ENCODE results near the gene RALA. TPM values are rescaled to one million over a fixed set of nuclear protein-coding genes. Genes with fewer than 3 reads are reported as not detected.

RALA gene
- total RNA-seq, 2 donors from 2014 or later: 22.1 to 23.7 TPM

- intact Hi-C loops (cut with DNase I): no loop called here
- peak; percentile 82 for DNase-seq (ENCODE audit: low spot score)
Observed at GRCh38 chr7:39609113-39609934, 14.0 kb upstream of the RALA start.

- intact Hi-C loops (cut with DNase I): no loop called here
Observed at GRCh38 chr7:39609935-39610263, 13.5 kb upstream of the RALA start.

GRCh38 chr7:39613577-39613976 is 9.8 kb upstream of the RALA start:
- no peak for DNase-seq (ENCODE audit: low spot score)
- intact Hi-C loops (cut with DNase I): no loop called here

More at GRCh38 chr7:39609935-39610263, 13.5 kb upstream of the RALA start:
- DNase-seq (ENCODE audit: low spot score): no peak

- no peak for DNase-seq (ENCODE audit: low spot score)
- intact Hi-C loops (cut with DNase I): no loop called here
Observed at GRCh38 chr7:39614299-39614698, 9.1 kb upstream of the RALA start.

- intact Hi-C loops (cut with DNase I): no loop called here
- DNase-seq (ENCODE audit: low spot score): no peak
Observed at GRCh38 chr7:39615350-39615975, 7.9 kb upstream of the RALA start.

- intact Hi-C loops (cut with DNase I): no loop called here
- DNase-seq (ENCODE audit: low spot score): no peak
Observed at GRCh38 chr7:39616138-39616537, 7.2 kb upstream of the RALA start.

GRCh38 chr7:39617005-39617404 is 6.4 kb upstream of the RALA start:
- DNase-seq (ENCODE audit: low spot score): no peak
- intact Hi-C loops (cut with DNase I): no loop called here

- DNase-seq (ENCODE audit: low spot score): no peak
- intact Hi-C loops (cut with DNase I): no loop called here
Observed at GRCh38 chr7:39618868-39619267, 4.5 kb upstream of the RALA start.

GRCh38 chr7:39620486-39620885 is 2.9 kb upstream of the RALA start:
- no peak for DNase-seq (ENCODE audit: low spot score)
- intact Hi-C loops (cut with DNase I): no loop called here

GRCh38 chr7:39621261-39621660 is 2.1 kb upstream of the RALA start:
- intact Hi-C loops (cut with DNase I): no loop called here

GRCh38 chr7:39621784-39622411 is 1.5 kb upstream of the RALA start:
- intact Hi-C loops (cut with DNase I): no loop called here
- no peak for DNase-seq (ENCODE audit: low spot score)

More at GRCh38 chr7:39621261-39621660, 2.1 kb upstream of the RALA start:
- no peak for DNase-seq (ENCODE audit: low spot score)

- no peak for DNase-seq (ENCODE audit: low spot score)
- intact Hi-C loops (cut with DNase I): no loop called here
Observed at GRCh38 chr7:39622609-39623008, 763 bp upstream of the RALA start.

- intact Hi-C loops (cut with DNase I): no loop called here
- peak; percentile 85 for DNase-seq (ENCODE audit: low spot score)
Observed at GRCh38 chr7:39623732-39624441, 515 bp downstream of the RALA start.

- intact Hi-C loops (cut with DNase I): no loop called here
- no peak for DNase-seq (ENCODE audit: low spot score)
Observed at GRCh38 chr7:39624442-39624807, 1.1 kb downstream of the RALA start.

GRCh38 chr7:39624935-39625694 is 1.7 kb downstream of the RALA start:
- intact Hi-C loops (cut with DNase I): no loop called here
- no peak for DNase-seq (ENCODE audit: low spot score)

GRCh38 chr7:39631736-39632308 is 8.4 kb downstream of the RALA start:
- no peak for DNase-seq (ENCODE audit: low spot score)
- intact Hi-C loops (cut with DNase I): no loop called here

GRCh38 chr7:39633563-39634477 is 10.4 kb downstream of the RALA start:
- no peak for DNase-seq (ENCODE audit: low spot score)
- intact Hi-C loops (cut with DNase I): no loop called here

GRCh38 chr7:39634478-39634805 is 11.1 kb downstream of the RALA start:
- no peak for DNase-seq (ENCODE audit: low spot score)
- intact Hi-C loops (cut with DNase I): no loop called here
